H1 (cell line): Measurements from ENCODE around the gene FAR1. TPM values are rescaled to one million over a fixed set of nuclear protein-coding genes. Genes with fewer than 3 reads are reported as not detected.

Experiments
- CTBP2 ChIP-seq: IDR thresholded peaks from 2 replicates; pipeline ENCODE4 v1.7.0; 2011; ENCODE audit warnings: borderline replicate concordance, mild to moderate bottlenecking, moderate library complexity, mixed read lengths, low read length; ENCODE audit not compliant: insufficient read depth, insufficient read length
- NRF1 ChIP-seq: IDR thresholded peaks from 2 replicates; pipeline ENCODE4 v1.6.1; 2011; ENCODE audit warnings: mild to moderate bottlenecking, low read depth, low read length, improper control_type of control experiment
- polyA plus RNA-seq, 7 experiments: library from polyadenylated mRNA; depleted of rRNA in 3 of 7; stranded (reverse) in 5 of 7; unstranded in 2 of 7; fragments of >200 nt in 5 of 7; fragments of 200-250 nt in 2 of 7; gene quantifications; 1 replicate in 5 of 7; 2 replicates in 1 of 7; 4 replicates in 1 of 7; pipeline versions ENCODE4 v1.2.1 to v1.2.3, GENCODE V29; 2011 to 2013; ENCODE audit warnings: missing spikeins in 2 of 7, mixed read lengths in 2 of 7
- total RNA-seq: library from RNA; stranded (reverse); fragmentation: NEBNext Ultra II Directional; extraction: Animal tissue kit (Norgen Biotek cat#: 25700); gene quantifications from 2 replicates; pipeline ENCODE4 v1.2.1, GENCODE V29; 2021
- TF ChIP-seq, protein P1 (sequence below): IDR thresholded peaks from 2 replicates; pipeline ENCODE4 v1.6.1; 2012; ENCODE audit warnings: inconsistent platforms

FAR1 gene
- total and polyA plus RNA-seq, 2 of the 8 experiments (the other 6 are each of a cell fraction or from before 2014, with no cell fraction given): 29.7 to 68.5 TPM

GRCh38 chr11:13644997-13645687 lies 23.3 kb upstream of the FAR1 start (continued):
- TF ChIP-seq CTBP2 (no peak), NRF1 (no peak)
- TF ChIP-seq, protein P1, sequence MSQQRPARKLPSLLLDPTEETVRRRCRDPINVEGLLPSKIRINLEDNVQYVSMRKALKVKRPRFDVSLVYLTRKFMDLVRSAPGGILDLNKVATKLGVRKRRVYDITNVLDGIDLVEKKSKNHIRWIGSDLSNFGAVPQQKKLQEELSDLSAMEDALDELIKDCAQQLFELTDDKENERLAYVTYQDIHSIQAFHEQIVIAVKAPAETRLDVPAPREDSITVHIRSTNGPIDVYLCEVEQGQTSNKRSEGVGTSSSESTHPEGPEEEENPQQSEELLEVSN: no peak
